K562 (cell line): ENCODE results near the gene BORCS5. TPM values are rescaled to one million over a fixed set of nuclear protein-coding genes. Genes with fewer than 3 reads are reported as not detected.

Experiments used
- ATAC-seq: fragments of 200-7000 bp; cut with Tn5 transposase; 3 replicates; pipeline ENCODE4 v1.9.1; 2020; ENCODE audit warnings: moderate library complexity
- BruUV-seq: library from RNA; stranded (reverse); fragments of 400-500 nt; replicated peaks from 2 replicates; lab custom pipeline; 2021; lab: Mats Ljungman, UMichigan
- CTCF ChIA-PET: fragments of 300-600 bp; formaldehyde crosslinking; extraction: SDS; loops from one replicate; lab custom pipeline; 2021; ENCODE audit warnings: low intra/inter-chr PET ratio; lab: Yijun Ruan, JAX
- POLR2A ChIA-PET: fragments of 300-600, 350-650 bp; sonication (Branson Sonifier 250); formaldehyde crosslinking; extraction: SDS; loops from one replicate; lab custom pipeline; 2021; ENCODE audit warnings: antibody characterized with exemption, inconsistent platforms; lab: Yijun Ruan, JAX
- DNase-seq, 4 experiments: peaks; one replicate each; pipeline versions ENCODE4 v3.0.0 to v3.0.0-alpha.2; 2011 to 2018; ENCODE audit warnings: low spot score in 3 of 4, mixed read lengths in 3 of 4; ENCODE audit errors: extremely low read depth in 1 of 4
- FAIRE-seq: peaks from 2 replicates; lab custom pipeline; 2011; peaks lifted over from hg19 to GRCh38; lab: Jason Lieb, UNC
- H2AFZ ChIP-seq: 2 replicates; pipeline ENCODE4 v1.6.0; 2011; ENCODE audit warnings: low read depth, low read length, control low read depth, inconsistent platforms
- H3K27ac ChIP-seq: fragments of 200-600 bp; 3 replicates; pipeline ENCODE4 v1.8.0; 2011; ENCODE audit warnings: low read depth, mild to moderate bottlenecking, control low read depth, inconsistent platforms, low read length, moderate library complexity, mixed read lengths; ENCODE audit errors: extremely low read depth
- H3K27me3 ChIP-seq, 2 experiments: fragments of 300-600 bp in 1 of 2; 2 replicates in 1 of 2; 3 replicates in 1 of 2; pipeline versions ENCODE4 v1.6.0 to v1.8.0; 2011; ENCODE audit warnings: inconsistent platforms in 2 of 2, low read length in 2 of 2, mild to moderate bottlenecking in 1 of 2, mixed read lengths in 1 of 2, moderate library complexity in 1 of 2; ENCODE audit not compliant: control insufficient read depth in 2 of 2, insufficient read depth in 2 of 2
- H3K36me3 ChIP-seq: fragments of 300-600 bp; 3 replicates; pipeline ENCODE4 v1.8.0; 2011; ENCODE audit warnings: mild to moderate bottlenecking, low read length, inconsistent platforms; ENCODE audit not compliant: control insufficient read depth, insufficient read depth
- H3K4me1 ChIP-seq, 2 experiments: fragments of 200-600 bp in 1 of 2; replicated peaks in 1 of 2; 2 replicates in 1 of 2; 3 replicates in 1 of 2; pipeline versions ENCODE4 v1.5.1 to v1.8.0; 2011; ENCODE audit warnings: inconsistent platforms in 2 of 2, low read length in 2 of 2, mild to moderate bottlenecking in 1 of 2, mixed read lengths in 1 of 2, moderate library complexity in 1 of 2; ENCODE audit not compliant: control insufficient read depth in 2 of 2, insufficient read depth in 2 of 2
- H3K4me2 ChIP-seq: 2 replicates; pipeline ENCODE4 v1.6.1; 2011; ENCODE audit warnings: low read length, control low read depth, inconsistent platforms, mixed read lengths; ENCODE audit not compliant: insufficient read depth
- H3K4me3 ChIP-seq: fragments of 200-600 bp; sonication (generic), shearing (Covaris generic); 2 replicates; pipeline ENCODE4 v1.5.1; 2016; ENCODE audit warnings: control low read depth, inconsistent platforms
- H3K79me2 ChIP-seq: fragments of 200-600 bp; 3 replicates; pipeline ENCODE4 v1.8.0; 2011; ENCODE audit warnings: low read length, inconsistent platforms; ENCODE audit not compliant: control insufficient read depth, insufficient read depth
- H3K9ac ChIP-seq, 2 experiments: 2 replicates each; pipeline versions ENCODE4 v1.6.0 to v1.6.1; 2011; ENCODE audit warnings: low read depth in 2 of 2, low read length in 2 of 2, control low read depth in 1 of 2, inconsistent platforms in 1 of 2, mild to moderate bottlenecking in 1 of 2, mixed read lengths in 1 of 2; ENCODE audit not compliant: insufficient read depth in 1 of 2
- H3K9me1 ChIP-seq: one replicate; pipeline ENCODE4 v1.6.0; 2011; ENCODE audit warnings: inconsistent platforms, mild to moderate bottlenecking, low read length, moderate library complexity; ENCODE audit not compliant: control insufficient read depth, insufficient read depth
- H3K9me3 ChIP-seq: replicated peaks from 2 replicates; pipeline ENCODE4 v1.5.1; 2011; ENCODE audit warnings: low read depth, low read length, inconsistent platforms; ENCODE audit not compliant: control insufficient read depth, insufficient read depth
- H4K20me1 ChIP-seq: replicated peaks from 2 replicates; pipeline ENCODE4 v1.6.1; 2011; ENCODE audit warnings: low read length, inconsistent platforms, mixed read lengths; ENCODE audit not compliant: control insufficient read depth, insufficient read depth
- HLTF ChIP-seq: fragments of 450-650 bp; IDR thresholded peaks from 2 replicates; pipeline ENCODE4 v1.6.1; 2016
- KLF1 ChIP-seq: fragments of 450-650 bp; IDR thresholded peaks from 2 replicates; pipeline ENCODE4 v1.6.1; 2016; ENCODE audit warnings: missing genetic modification characterization, missing compliant biosample characterization
- ZNF384 ChIP-seq: IDR thresholded peaks from 2 replicates; pipeline ENCODE4 v1.6.1; 2012; ENCODE audit warnings: low read depth, low read length, improper control_type of control experiment
- WGBS: fragments of 100-300 bp; shearing (Covaris generic); methylation state at CpG from one replicate; pipeline ENCODE4 v1.1.6; 2016; ENCODE audit warnings: low coverage, mixed read lengths; ENCODE audit not compliant: insufficient coverage; ENCODE audit errors: missing lambda C conversion rate; 5-methylcytosine and 5-hydroxymethylcytosine counted together
- in situ Hi-C: fragments of 300-500 bp; cut with MboI; formaldehyde crosslinking; loops from 4 replicates; pipeline ENCODE4 v1.15.0; 2018; ENCODE audit warnings: inconsistent platforms, mixed read lengths
- intact Hi-C: fragments of 100-400 bp; cut with micrococcal nuclease; formaldehyde crosslinking; loops from 2 replicates; pipeline ENCODE4 v1.14.2; 2022
- polyA plus RNA-seq, 8 experiments: library from polyadenylated mRNA; depleted of rRNA in 4 of 8; stranded (reverse) in 5 of 8; unstranded in 3 of 8; fragments of >200 nt; fragmentation: Nextera tagmentation in 2 of 8; fragmentation: Illumina TruSeq in 1 of 8; extraction: Ambion mirVana in 2 of 8; extraction: Trizol in 1 of 8; gene quantifications; 2 replicates each; pipeline versions ENCODE4 v1.2.1 to v1.2.3, GENCODE V29; 2011 to 2014; ENCODE audit warnings: inconsistent platforms in 1 of 8, missing spikeins in 1 of 8
- total RNA-seq, 7 experiments: library from RNA; depleted of rRNA in 6 of 7; stranded (reverse); fragments of >200 nt in 6 of 7; fragmentation: Illumina TruSeq in 2 of 7; extraction: Trizol in 2 of 7; gene quantifications; 2 replicates each; pipeline versions ENCODE4 v1.2.1 to v1.2.3, GENCODE V29; 2011 to 2021; ENCODE audit warnings: low replicate concordance in 1 of 7
- TF ChIP-seq, protein P1 (sequence below): fragments of 450-650 bp; IDR thresholded peaks from 2 replicates; pipeline ENCODE4 v1.6.1; 2016; ENCODE audit warnings: antibody characterized with exemption
- TF ChIP-seq, protein P2 (sequence below), 2 experiments: fragments of 450-650 bp in 1 of 2; sonication (generic) in 1 of 2; formaldehyde crosslinking in 1 of 2; IDR thresholded peaks; 2 replicates each; pipeline versions ENCODE4 v1.7.1 to v1.9.0; 2016 to 2022; ENCODE audit warnings: inconsistent platforms in 1 of 2, mild to moderate bottlenecking in 1 of 2, missing genetic modification reagents in 1 of 2

BORCS5 gene
- total and polyA plus RNA-seq, 9 of the 15 experiments (the other 6 are each of a cell fraction or from before 2014, with no cell fraction given), result 0.31 to 12.4 (median 6.6) TPM

DNA sequence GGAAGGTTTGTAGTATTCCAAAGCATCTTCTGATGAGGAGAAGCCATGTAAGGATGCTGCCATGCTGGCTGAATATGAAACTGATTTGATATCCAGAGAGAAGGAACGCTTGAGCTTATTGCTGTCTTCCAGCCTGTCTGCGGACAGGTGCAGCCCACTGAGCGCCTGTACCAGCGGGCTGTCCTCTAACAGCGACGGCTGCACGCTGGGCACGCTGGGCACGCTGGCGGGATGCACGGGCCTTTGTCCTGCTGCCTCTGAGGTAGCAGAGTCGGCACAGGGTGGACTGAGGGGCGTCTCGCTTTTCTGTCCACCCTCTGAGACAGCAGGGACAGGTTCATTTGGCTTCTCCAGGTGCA is 120.6 kb downstream of the BORCS5 start:
- POLR2A ChIA-PET, result interaction anchor here (1.2 kb wide), 1 partner anchor 12 kb away, joined by 6 read pairs; no protein-coding TSS in a partner anchor
- in situ Hi-C loops, result no loop called here
- H3K4me1 ChIP-seq, result peaks cover 6 to 16% of the 10 kb centered on the region in 2 experiments; a peak in 3 of 5 replicates
- 94% methylated on average over 6 of the region's 14 CpGs for WGBS
- no peaks in the 10 kb centered on the region for H3K27me3 ChIP-seq
- H3K79me2 ChIP-seq, result no peaks in the 10 kb centered on the region
- BruUV-seq, result no TSS peak
- FAIRE-seq (no peak), ATAC-seq (no peak), DNase-seq (no peak)
- no peak overlapping the region for H3K27ac ChIP-seq
- no peaks in the 10 kb centered on the region for H3K9me1 ChIP-seq
- no peak overlapping the region for H3K9ac ChIP-seq
- no peak overlapping the region for H3K4me2 ChIP-seq
- no peak for TF ChIP-seq ZNF384
- no peak overlapping the region for H2AFZ ChIP-seq
- H3K4me3 ChIP-seq, result no peak overlapping the region
- intact Hi-C loops, result no loop called here
- no peaks in the 10 kb centered on the region for H3K9me3 ChIP-seq
- peaks cover 42% of the 10 kb centered on the region for H3K36me3 ChIP-seq
- CTCF ChIA-PET, result no interaction called here
- H4K20me1 ChIP-seq, result peaks cover 8% of the 10 kb centered on the region

DNA sequence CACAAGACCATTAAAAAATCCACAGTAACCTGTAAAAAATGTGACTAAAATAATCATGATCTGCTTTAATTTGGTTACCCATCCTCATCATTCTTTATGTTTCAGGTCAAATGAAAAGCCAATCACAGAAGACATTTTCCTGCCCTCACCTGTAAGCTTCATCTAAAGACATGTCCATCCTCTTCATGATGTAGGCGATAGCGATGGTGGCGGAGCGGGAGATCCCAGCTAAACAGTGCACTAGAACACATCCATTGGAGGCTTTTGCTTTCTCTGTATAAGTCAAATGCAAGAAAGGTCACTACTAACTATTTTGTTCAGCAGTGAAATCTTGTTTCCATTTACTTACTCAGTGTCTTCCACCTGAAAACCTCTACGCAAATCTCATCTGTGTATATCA is 123.2 kb downstream of the BORCS5 start:
- ChIA-PET POLR2A (no interaction called here), CTCF (no interaction called here)
- H2AFZ ChIP-seq, result no peak overlapping the region
- DNase-seq (no peak), FAIRE-seq (no peak), ATAC-seq (no peak)
- peaks cover 46% of the 10 kb centered on the region for H3K36me3 ChIP-seq
- no peak overlapping the region for H3K4me3 ChIP-seq
- peaks cover 3% of the 10 kb centered on the region; the same call in 1 of the 2 replicates for H4K20me1 ChIP-seq
- H3K4me1 ChIP-seq, result peaks cover 0 to 7% of the 10 kb centered on the region in 2 experiments; a peak in 2 of 5 replicates
- H3K9ac ChIP-seq, result no peak overlapping the region
- no peak overlapping the region for H3K4me2 ChIP-seq
- intact Hi-C loops (no loop called here), in situ Hi-C loops (no loop called here)
- no peaks in the 10 kb centered on the region for H3K9me3 ChIP-seq
- no TSS peak for BruUV-seq
- no peaks in the 10 kb centered on the region for H3K79me2 ChIP-seq
- no peaks in the 10 kb centered on the region for H3K9me1 ChIP-seq
- 100% methylated on average over 5 of the region's 5 CpGs for WGBS
- no peak overlapping the region for H3K27ac ChIP-seq
- no peaks in the 10 kb centered on the region for H3K27me3 ChIP-seq
- TF ChIP-seq KLF1 (tag), result no peak
- TF ChIP-seq HLTF, result no peak
- TF ChIP-seq, protein P1, sequence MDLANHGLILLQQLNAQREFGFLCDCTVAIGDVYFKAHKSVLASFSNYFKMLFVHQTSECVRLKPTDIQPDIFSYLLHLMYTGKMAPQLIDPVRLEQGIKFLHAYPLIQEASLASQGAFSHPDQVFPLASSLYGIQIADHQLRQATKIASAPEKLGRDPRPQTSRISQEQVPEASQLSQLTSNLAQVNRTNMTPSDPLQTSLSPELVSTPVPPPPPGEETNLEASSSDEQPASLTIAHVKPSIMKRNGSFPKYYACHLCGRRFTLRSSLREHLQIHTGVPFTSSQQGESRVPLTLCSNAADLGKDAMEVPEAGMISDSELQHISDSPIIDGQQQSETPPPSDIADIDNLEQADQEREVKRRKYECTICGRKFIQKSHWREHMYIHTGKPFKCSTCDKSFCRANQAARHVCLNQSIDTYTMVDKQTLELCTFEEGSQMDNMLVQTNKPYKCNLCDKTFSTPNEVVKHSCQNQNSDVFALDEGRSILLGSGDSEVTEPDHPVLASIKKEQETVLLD, result no peak
- TF ChIP-seq, protein P2, sequence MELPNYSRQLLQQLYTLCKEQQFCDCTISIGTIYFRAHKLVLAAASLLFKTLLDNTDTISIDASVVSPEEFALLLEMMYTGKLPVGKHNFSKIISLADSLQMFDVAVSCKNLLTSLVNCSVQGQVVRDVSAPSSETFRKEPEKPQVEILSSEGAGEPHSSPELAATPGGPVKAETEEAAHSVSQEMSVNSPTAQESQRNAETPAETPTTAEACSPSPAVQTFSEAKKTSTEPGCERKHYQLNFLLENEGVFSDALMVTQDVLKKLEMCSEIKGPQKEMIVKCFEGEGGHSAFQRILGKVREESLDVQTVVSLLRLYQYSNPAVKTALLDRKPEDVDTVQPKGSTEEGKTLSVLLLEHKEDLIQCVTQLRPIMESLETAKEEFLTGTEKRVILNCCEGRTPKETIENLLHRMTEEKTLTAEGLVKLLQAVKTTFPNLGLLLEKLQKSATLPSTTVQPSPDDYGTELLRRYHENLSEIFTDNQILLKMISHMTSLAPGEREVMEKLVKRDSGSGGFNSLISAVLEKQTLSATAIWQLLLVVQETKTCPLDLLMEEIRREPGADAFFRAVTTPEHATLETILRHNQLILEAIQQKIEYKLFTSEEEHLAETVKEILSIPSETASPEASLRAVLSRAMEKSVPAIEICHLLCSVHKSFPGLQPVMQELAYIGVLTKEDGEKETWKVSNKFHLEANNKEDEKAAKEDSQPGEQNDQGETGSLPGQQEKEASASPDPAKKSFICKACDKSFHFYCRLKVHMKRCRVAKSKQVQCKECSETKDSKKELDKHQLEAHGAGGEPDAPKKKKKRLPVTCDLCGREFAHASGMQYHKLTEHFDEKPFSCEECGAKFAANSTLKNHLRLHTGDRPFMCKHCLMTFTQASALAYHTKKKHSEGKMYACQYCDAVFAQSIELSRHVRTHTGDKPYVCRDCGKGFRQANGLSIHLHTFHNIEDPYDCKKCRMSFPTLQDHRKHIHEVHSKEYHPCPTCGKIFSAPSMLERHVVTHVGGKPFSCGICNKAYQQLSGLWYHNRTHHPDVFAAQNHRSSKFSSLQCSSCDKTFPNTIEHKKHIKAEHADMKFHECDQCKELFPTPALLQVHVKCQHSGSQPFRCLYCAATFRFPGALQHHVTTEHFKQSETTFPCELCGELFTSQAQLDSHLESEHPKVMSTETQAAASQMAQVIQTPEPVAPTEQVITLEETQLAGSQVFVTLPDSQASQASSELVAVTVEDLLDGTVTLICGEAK (IDR thresholded peaks at IDR 0.05), result no peak
- TF ChIP-seq, protein P2 (CRISPR knock-in tag; IDR thresholded peaks at IDR 0.05), result no peak
